Measurements from ENCODE around the gene ADAM12.

ADAM12 gene

DNA sequence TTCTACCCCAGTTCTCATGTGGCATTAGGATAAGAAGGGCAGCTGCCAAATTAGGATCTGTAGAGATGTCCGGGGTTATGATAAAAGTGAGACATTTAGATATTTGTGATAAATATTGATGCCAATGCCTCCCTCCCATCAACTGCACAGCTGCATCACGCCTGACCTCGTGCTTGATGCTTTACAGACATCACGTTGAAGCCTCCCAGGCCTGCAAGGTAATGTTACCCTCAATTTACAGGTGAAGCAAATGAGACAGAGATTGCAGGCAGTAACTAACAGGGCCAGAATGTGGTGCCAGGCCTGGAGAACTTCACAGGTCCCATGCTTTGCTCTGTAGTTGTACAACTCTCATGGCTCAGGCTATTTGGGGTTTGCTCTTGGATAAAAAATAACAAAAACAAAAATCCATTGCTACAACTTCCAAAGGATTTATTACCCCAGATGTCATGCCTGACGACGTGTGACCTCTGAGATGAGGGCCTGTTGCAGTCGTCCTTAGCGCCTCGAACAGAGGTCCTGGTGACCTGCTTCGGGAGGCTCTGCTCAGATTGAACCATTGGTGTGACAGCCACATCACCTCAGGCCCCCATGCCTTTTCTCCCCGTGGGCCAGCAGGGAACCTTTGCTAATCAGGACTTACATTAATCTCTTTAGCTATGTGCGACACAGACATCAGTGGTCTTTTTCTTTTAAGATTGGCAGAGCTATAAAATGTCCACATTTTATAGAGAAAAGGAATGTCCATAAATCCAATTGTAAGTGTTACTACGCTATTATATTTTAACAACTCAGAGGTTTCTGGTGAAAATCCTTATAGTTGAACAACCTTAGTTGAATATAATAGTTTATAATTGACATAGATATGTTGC is 169.3 kb downstream of the ADAM12 start:
- DNase-seq (ENCODE audit: extremely low read depth in 1 of 2, low read depth in 1 of 2) = no peak

DNA sequence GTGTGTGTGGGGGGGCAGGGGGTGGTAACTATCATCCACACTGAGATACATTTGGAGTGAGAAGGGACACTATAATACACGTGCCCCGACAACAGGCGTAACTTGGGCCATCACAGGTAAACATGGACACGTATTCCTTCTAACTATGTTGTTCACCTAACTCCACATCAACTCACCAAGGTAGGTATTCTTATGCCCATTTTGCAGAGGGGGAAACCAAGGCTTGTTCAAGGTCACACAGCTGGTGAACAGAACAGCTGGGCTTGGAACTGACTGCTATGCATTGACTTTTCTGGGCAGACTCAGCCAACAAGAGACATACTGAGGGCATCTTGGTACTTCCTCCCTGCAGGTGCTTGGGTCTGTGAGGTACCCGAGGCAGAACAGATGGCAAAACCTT is 170.1 kb downstream of the ADAM12 start:
- DNase-seq (ENCODE audit: extremely low read depth in 1 of 2, low read depth in 1 of 2) = no peak

DNA sequence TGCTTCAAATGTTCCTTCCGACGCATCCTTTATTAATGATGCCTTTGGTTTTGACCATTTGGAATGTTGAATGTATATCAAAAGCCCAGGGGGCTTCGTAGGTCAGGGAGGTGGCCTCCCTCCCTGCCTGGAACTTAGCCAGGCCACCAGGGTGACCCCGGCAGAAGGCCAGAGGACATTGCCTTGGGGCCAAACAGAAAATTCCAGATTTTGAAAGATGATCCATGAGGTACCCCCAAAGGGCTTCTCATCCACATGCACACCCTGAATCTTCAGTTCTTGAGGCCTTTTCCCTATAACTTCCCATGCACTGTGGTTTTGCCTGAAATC is 171.7 kb downstream of the ADAM12 start:
- DNase-seq (ENCODE audit: extremely low read depth in 1 of 2, low read depth in 1 of 2) = no peak

DNA sequence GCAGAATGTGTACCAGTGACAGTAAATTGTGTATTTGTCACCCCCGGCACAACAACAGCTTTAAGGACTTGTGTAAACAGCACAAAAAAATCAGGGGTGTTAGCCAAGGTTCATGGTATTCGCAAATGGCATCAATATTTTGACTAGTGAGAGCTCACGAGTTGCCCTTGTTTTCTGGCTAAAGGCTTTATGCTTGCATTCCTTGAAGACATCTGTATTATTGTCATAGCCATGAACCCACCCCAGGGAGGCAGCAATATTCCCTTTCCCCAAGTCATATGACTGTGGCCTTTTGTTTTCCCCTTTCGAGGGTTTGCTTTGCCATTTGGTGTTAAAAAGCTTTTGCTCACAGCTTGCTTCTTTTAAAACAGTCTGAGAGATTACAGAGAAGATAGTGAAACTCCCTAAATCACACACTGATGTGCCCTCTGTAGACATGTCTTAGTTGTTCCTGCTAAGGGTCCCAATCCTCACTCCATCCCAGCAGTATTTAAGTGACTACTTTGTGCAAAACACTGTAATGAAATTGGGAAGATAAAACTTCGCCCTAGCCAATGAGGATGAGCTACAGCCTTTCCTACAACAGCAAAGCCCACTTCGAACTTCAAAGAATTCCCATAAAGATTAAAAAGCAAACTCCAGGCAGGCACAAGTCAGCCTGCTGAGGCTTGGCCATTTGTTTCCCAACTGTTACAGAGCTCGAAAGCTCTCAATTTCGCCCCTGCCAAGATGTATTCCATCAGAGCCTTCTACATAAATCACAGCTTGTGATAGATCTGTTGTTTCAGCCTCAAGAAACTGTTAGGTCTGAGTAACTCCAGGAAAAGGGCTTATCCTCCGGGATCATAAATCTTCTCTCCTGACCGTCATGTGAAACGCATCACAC is 172.3 kb downstream of the ADAM12 start:
- no peak for DNase-seq (ENCODE audit: extremely low read depth in 1 of 2, low read depth in 1 of 2)

DNA sequence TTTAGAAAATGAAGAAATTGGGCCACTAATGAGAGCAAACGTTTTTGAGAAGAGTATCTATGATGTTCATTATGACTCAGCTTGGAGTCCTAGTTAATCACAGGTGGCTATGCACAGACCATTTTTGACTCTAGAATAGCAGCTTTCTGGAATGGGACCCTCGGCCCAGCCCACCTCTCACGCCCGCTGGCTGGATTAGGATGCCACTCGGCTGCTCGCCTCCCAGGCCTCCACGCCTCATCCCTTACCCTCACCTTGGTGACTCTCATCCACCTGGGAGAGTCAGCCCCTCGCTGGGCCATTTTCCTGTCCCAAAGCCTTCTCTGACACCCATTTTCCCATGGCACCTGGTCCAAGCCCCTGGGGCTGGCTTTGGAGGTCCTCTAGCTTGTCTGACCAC is 173.6 kb downstream of the ADAM12 start:
- DNase-seq (ENCODE audit: extremely low read depth in 1 of 2, low read depth in 1 of 2) = no peak

DNA sequence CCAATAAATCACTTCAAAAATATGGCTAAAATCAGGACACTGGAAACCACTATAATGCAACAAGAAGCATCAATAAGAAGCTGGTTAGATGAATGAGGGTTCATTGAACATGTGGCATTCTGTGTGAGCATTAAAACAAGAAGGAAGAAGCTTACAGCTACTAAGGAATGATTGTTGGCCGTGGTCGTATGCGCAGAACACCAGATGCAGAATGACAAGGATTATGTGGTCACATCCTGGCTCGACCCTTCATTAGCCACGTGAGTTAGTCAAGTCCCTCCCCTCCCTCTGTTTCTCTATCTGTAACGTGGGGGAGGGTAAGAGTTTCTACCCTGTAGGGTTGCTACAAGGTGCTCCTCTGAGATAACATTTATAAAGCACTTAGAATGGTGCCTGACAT is 174.3 kb downstream of the ADAM12 start:
- no peak for DNase-seq (ENCODE audit: extremely low read depth in 1 of 2, low read depth in 1 of 2)

DNA sequence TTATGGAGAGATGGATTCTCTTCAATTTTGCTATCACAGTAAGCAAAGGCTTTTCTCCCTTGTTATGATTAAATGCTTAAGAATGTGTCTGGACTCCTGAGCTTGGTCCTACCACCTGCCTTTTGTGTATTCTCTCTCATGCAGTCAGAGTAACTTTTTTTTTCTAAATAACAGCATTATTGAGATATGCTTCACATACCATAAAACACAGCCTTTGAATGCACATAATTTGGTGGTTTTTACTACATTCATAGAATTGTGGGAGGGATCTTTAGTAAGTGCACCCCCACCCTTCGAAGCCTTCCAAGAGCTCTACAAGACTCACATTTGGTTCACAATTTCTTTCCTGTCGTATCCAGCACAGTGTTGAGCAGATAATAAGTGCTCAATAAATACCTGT is 175.5 kb downstream of the ADAM12 start:
- no peak for DNase-seq (ENCODE audit: extremely low read depth in 1 of 2, low read depth in 1 of 2)

DNA sequence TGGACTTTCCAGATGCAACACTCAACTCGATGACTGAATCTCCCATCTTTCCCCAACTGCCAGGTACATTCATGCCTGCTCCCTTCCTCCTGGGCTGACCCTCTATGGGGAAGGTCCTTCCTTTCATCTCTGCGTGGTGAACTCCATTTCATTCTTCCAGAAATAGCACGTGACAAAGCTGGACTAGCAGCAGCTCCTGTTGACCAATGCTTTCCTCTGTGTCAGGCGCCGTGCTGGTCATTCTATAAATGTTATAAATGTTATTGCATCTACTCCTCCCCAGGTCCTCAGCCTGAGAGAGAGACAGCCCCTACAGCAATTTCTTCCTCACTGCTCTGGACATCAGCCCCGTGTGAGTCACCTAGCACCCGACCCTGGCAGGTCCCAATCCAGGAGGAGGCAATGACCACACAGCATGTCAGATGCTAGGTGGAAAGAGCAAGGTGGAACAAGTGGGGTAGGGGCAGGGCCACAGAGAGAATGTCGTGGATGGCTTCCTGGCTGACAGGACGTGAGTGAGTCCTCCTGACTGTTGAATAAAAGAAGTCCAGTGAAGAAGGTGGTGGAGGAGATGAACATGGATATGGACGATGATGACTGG is 178.1 kb downstream of the ADAM12 start:
- DNase-seq (ENCODE audit: extremely low read depth in 1 of 2, low read depth in 1 of 2) = no peak

DNA sequence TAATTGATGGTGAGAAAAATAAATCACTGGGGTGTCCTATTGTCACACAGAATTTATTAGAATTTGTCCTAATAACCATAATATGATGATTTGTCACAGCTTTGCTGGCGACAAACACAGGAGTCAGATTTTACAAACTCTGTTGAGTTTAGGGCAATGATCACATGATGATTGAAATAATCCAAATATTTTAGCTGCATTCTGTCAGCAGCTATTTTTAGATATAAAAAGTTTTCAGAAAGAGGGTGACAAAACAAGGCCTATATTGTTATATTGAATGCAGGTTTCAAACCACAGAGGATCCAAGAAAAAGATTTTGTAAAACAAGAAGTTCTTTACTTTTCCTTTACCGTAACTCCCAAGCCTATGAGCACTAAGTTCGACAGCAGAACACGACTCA is 178.8 kb downstream of the ADAM12 start:
- no peak for DNase-seq (ENCODE audit: extremely low read depth in 1 of 2, low read depth in 1 of 2)

DNA sequence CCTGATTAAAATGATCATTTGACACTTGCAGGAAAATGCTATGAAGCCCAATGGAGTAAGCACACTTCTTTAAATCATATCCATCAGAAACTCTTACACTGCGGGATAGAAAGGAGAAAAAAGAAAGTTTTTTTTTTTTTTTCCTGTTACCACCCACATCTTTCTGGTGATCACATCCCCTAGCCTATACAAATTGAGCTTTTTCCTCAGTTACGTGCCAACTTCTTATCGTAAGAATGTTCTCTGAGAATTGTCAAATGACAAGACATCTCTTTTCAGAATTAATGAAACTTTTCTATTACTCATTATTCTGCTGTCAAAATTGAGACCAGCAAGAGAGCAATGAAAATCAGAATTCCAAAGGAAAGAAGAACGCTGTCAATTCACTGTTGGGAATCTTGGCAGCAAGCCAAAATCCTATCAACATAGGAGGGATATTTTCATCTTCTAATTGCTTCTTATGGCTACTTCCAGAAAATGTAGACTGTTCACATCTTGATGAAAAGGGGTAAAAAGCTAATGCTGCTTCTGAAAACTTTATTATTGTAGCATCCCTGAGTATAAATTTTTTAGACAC is 179.5 kb downstream of the ADAM12 start:
- no peak for DNase-seq (ENCODE audit: extremely low read depth in 1 of 2, low read depth in 1 of 2)

DNA sequence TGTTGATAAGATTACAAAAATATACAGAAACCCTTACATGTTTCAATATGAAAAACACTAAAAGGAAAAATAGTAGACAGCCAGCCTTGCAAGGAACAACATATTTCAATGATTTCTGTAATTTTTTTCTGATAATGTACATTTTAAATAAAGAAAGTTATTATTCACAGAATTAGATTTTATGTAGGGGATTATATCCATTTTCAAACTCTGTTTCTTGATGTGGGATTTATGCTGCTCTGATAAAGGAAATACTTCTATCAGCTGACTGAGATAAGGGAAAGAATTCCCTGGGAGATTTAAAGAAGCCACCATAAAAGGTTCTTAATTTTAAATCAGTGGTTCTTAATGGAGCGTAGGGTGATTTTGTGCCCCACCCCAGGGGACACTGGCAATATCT is 180.4 kb downstream of the ADAM12 start:
- no peak for DNase-seq (ENCODE audit: extremely low read depth in 1 of 2, low read depth in 1 of 2)

DNA sequence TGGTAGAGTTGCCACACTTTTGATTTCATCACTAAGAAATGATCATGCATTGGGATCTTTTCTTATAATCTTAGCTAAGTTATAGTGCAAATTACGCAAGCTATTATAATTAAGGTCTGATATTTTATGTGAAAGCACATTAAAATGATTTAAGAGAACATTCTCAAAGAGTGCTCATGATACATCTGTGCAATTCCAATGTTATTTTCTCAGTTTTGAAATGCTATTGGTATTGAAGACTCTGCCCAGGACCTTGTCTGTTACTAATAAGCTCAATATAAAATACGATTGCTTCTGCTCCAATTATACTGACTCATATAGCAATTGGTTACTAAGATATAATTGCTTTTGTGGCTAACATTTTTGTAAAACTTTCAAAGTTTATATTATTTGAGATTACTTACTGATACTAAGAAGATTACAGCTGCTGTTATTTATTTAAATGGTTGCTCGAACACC is 180.9 kb downstream of the ADAM12 start:
- no peak for DNase-seq (ENCODE audit: extremely low read depth in 1 of 2, low read depth in 1 of 2)

DNA sequence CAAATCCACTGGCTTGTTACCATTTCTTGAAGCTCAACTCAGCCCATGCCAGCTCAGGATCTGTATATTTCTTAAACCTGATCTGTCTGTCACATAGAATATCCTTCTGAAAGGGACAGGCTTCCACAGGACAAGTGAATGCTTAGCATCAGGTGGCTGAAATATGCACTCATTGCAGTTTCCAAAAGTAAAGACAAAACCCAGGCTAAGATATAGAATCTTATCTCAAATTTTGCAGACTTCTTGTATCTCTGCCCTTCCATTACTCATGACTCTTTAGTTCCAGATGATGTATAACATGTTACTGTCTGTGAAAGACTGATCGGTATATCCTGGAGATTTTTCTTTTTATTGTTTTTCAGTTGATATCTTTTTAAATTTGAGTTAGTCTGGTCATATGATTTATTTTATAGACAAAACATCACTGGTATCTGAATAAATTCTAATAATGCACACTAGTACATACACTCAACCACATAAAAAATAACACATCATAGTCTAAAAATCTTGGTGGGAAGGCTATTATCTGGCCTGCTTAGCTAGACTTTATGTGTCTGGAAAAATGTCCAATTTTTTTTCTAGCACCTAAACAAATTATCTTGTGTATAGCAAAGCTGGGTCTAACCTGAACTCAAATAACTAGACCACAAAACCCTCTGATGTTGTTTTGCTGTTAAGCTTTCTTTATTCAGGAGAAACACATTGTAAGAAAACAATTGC is 182.6 kb downstream of the ADAM12 start:
- DNase-seq (ENCODE audit: extremely low read depth in 1 of 2, low read depth in 1 of 2) = no peak

DNA sequence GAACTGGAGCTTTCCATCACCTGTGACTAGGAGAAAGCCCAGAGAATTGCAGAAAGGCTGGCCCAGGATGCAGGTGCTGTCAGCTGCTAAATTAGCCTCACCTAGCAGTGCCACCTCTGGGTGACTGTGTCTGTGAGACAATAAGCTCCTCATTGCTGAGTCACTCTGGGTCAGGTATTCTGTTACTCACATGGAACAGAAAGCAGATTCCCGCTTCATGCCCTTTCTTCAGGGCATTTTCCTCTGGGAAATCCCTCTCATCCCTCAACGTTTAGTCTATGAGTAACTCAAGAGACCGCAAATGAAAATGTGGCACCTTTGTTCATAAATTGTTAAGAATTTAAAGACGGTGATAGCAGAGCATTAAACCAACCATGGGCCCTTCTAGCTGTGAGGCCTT is 184.0 kb downstream of the ADAM12 start:
- no peak for DNase-seq (ENCODE audit: extremely low read depth in 1 of 2, low read depth in 1 of 2)

DNA sequence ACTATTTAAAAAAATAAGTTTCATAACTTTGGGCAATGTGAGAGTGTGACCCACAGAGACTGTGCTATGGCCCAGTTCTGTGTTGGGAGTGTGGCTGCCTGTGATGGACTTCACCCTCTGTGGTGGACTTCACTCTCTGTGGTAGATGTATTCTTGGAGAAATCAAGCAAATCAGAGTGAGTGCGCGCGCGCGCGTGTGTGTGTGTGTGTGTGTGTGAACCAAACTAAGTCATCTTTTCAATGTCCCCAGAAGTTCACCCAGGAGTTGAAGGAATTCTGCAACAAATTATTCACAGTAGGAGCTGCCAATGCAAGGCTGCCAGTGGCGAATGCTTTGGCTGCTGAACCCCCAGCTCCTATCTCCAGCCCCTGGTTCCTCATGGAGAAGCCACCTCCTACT is 184.5 kb downstream of the ADAM12 start:
- DNase-seq (ENCODE audit: extremely low read depth in 1 of 2, low read depth in 1 of 2) = no peak

DNA sequence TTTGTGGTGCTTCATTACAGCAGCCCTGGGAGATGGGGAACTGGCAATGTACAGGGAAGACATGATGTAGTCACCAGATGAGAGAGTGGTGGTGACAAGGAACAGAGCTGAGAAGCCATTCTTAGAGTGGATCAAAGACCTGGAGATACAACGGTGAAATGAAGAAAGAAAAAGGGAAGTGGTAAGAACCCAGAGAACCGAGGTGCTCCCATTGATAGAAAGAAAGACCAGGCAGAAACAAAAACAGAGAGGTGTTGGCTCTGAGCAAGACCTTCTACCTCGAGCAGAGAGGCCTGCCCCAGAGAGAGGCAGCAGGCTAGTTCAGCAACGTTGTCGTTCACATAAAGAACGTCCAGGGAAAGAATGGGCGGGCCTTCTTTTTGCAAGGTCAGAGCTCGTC is 186.7 kb downstream of the ADAM12 start:
- no peak for DNase-seq (ENCODE audit: extremely low read depth in 1 of 2, low read depth in 1 of 2)

DNA sequence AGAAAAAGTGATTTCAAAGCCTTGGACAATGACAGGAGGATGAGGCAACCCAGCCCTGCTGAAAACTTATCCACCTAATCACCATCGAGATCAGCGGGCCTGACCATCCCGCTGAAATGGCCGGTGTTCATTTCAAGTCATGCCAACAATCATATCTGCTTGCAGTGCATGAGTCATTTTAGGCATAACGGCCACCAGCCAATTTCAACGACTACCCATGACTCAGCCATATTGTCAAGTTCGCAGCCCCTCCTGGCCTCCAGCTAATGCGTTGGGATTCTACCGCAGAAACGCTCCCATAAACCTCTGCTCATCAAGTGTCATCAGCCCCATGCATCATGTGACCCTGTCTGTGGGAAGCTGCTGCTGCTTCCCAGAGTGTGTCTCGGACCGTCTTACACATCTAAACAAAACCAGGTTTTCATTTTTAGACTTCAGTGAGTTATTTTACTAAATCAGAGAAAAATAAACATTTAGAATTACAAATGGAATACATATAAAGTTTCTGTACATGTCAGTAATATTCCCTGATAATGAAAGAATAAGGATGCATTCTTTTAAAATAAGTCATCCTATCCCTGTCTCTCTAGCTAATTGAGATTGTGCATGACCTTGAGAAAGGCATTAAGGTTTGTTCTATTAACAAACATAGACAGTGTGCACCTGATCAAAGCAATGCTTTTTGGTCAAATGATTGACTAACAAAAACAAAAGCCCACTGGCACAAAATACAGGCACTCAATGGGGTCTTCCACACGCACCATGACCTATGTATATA is 188.9 kb downstream of the ADAM12 start:
- DNase-seq (ENCODE audit: extremely low read depth in 1 of 2, low read depth in 1 of 2) = no peak

DNA sequence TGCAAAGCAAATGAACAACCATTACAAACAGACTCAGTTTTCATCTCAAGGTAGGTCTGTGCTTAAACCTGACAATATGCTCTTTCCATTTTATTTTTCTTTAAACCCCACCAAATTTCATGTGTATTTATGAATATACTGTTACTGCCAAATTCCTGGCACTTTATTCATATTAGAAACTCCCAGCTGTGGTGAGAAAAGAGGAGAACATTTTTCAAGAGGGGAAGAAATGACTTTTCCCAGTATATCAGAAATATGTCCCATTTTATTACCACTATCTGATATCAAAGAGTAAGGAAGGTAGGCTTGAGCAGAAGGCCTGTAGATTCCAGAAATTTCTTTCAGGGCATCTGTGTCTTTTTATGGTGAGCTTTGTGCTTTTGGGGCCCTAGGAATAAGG is 189.6 kb downstream of the ADAM12 start:
- DNase-seq (ENCODE audit: extremely low read depth in 1 of 2, low read depth in 1 of 2) = no peak

DNA sequence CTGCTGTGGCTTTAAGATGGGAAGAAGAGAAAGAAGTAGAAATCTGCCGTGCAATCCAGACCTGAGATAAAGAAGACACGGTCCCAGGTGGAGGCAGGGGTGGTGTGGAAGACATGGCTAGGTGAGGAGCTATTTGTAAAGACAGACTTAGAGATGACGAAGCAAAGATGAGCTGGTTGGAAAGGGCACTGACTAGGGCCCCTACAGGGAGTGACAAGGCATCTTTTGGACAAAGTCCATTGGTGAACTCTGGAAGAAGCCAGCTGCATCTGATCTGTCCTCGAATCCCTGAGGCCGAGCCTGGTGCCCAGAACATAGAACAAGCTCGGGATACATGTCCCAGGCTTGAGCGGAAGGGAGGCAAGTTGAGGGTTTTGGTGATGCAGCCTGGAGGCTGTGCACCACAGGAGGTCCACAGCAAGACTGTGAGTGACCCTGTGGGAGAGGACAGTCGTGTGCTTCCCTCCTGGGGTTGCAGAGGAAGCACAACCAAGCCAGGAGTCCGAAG is 191.2 kb downstream of the ADAM12 start:
- DNase-seq (ENCODE audit: extremely low read depth in 1 of 2, low read depth in 1 of 2) = no peak

DNA sequence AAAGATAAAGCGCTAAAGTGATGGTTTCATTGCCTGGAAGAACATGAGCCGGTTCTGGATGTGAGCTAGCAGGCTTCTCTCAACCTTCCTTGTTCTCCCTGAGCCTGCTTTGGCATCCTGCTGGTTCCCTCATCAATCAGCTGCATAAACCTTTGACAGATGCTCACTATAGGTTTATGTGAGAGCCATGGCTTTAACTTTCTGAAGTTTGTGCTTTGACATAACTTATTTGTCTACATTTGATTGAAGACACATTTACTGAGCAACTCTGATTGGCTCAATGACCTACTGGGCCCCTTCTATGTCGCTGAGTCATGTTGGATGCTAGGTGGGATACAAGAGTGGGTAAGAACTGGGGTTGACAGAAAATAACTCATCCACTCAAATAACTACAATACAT is 192.0 kb downstream of the ADAM12 start:
- no peak for DNase-seq (ENCODE audit: extremely low read depth in 1 of 2, low read depth in 1 of 2)
